GF-D8 (cell line): Measurements from ENCODE around the gene PDE4B.
"Not testable (repeated sequence)": the region's sequence is repeated elsewhere in the genome, so short reads cannot be mapped to it uniquely, and the experiment has no call there.

Source experiments
- DNase-seq: peaks from one replicate; lab custom pipeline; 2025; lab: John Stamatoyannopoulos, UW

PDE4B gene

GRCh38 chr1:66055092-66055491 is 262.4 kb downstream of the PDE4B start:
- DNase-seq, result no peak

GRCh38 chr1:66057448-66057847 is 264.8 kb downstream of the PDE4B start:
- DNase-seq, result not testable (repeated sequence)

- DNase-seq, result no peak
These were observed 265.9 kb downstream of the PDE4B start for GRCh38 chr1:66058558-66058957.

GRCh38 chr1:66067219-66067618 is 274.5 kb downstream of the PDE4B start:
- not testable (repeated sequence) for DNase-seq

- DNase-seq, result no peak
These were observed 277.5 kb downstream of the PDE4B start for GRCh38 chr1:66069976-66070876.

GRCh38 chr1:66073388-66073787 is 280.7 kb downstream of the PDE4B start:
- no peak for DNase-seq

GRCh38 chr1:66074147-66074546 is 281.5 kb downstream of the PDE4B start:
- no peak for DNase-seq

- DNase-seq, result no peak
These were observed 285.7 kb downstream of the PDE4B start for GRCh38 chr1:66078412-66078811.

GRCh38 chr1:66083003-66083402 is 290.3 kb downstream of the PDE4B start:
- no peak for DNase-seq

- DNase-seq, result no peak
These were observed 291.7 kb downstream of the PDE4B start for GRCh38 chr1:66084442-66084841.

GRCh38 chr1:66085600-66085999 is 292.9 kb downstream of the PDE4B start:
- DNase-seq, result no peak

- no peak for DNase-seq
These were observed 296.1 kb downstream of the PDE4B start for GRCh38 chr1:66088787-66089186.

GRCh38 chr1:66090859-66091457 is 298.3 kb downstream of the PDE4B start:
- DNase-seq, result no peak

GRCh38 chr1:66095190-66095589 is 302.5 kb downstream of the PDE4B start:
- no peak for DNase-seq

- DNase-seq, result not testable (repeated sequence)
These were observed 308.3 kb downstream of the PDE4B start for GRCh38 chr1:66100959-66101358.

- not testable (repeated sequence) for DNase-seq
These were observed 311.4 kb downstream of the PDE4B start for GRCh38 chr1:66104076-66104475.

GRCh38 chr1:66108624-66109023 is 315.9 kb downstream of the PDE4B start:
- no peak for DNase-seq

GRCh38 chr1:66112744-66113400 is 320.2 kb downstream of the PDE4B start:
- DNase-seq, result no peak

GRCh38 chr1:66119148-66119547 is 326.5 kb downstream of the PDE4B start:
- no peak for DNase-seq

- DNase-seq, result no peak
These were observed 332.0 kb downstream of the PDE4B start for GRCh38 chr1:66124670-66125069.

- DNase-seq, result not testable (repeated sequence)
These were observed 335.9 kb downstream of the PDE4B start for GRCh38 chr1:66128641-66129040.

- DNase-seq, result no peak
These were observed 339.6 kb downstream of the PDE4B start for GRCh38 chr1:66132324-66132723.

GRCh38 chr1:66134004-66134403 is 341.3 kb downstream of the PDE4B start:
- no peak for DNase-seq
